HG03095 (cell line): Measurements from ENCODE around the gene TBL3.

Source experiments
- ATAC-seq: cut with Tn5 transposase; IDR thresholded peaks from one replicate; pipeline ENCODE4 v1.9.1; 2021; ENCODE audit warnings: moderate library complexity; ENCODE audit not compliant: unreplicated experiment

TBL3 gene

GRCh38 chr16:2013527-2013926 is 41.7 kb downstream of the TBL3 start:
- ATAC-seq = no peak

- no peak for ATAC-seq
Measured at GRCh38 chr16:2015117-2015946, 43.5 kb downstream of the TBL3 start.

- no peak for ATAC-seq
Measured at GRCh38 chr16:2015947-2016208, 44.0 kb downstream of the TBL3 start.

- no peak for ATAC-seq
Measured at GRCh38 chr16:2016407-2016922, 44.6 kb downstream of the TBL3 start.

GRCh38 chr16:2019518-2019920 is 47.7 kb downstream of the TBL3 start, which contains the start of gene NPW:
NPW (plus strand) TSS chr16:2019785.
- ATAC-seq = no peak

GRCh38 chr16:2019921-2020831 is 48.3 kb downstream of the TBL3 start:
- ATAC-seq = no peak

- ATAC-seq = no peak
Measured at GRCh38 chr16:2022723-2023091, 50.9 kb downstream of the TBL3 start.

GRCh38 chr16:2023092-2024031 is 51.5 kb downstream of the TBL3 start:
- ATAC-seq = no peak

GRCh38 chr16:2024032-2024420 is 52.2 kb downstream of the TBL3 start:
- ATAC-seq = no peak

GRCh38 chr16:2025251-2025650 is 53.4 kb downstream of the TBL3 start:
- ATAC-seq = no peak

GRCh38 chr16:2025878-2026460 is 54.1 kb downstream of the TBL3 start:
- no peak for ATAC-seq

- no peak for ATAC-seq
Measured at GRCh38 chr16:2026461-2027023, 54.7 kb downstream of the TBL3 start, which contains the start of gene NHERF2. NHERF2 (plus strand) TSS chr16:2026902; CDS start chr16:2027006, 104 bp downstream.

GRCh38 chr16:2027024-2028010 is 55.5 kb downstream of the TBL3 start:
- no peak for ATAC-seq

- ATAC-seq = no peak
Measured at GRCh38 chr16:2028146-2028545, 56.3 kb downstream of the TBL3 start.

- ATAC-seq = no peak
Measured at GRCh38 chr16:2028620-2029220, 56.9 kb downstream of the TBL3 start.

GRCh38 chr16:2029350-2029749 is 57.5 kb downstream of the TBL3 start:
- no peak for ATAC-seq

- ATAC-seq = no peak
Measured at GRCh38 chr16:2030036-2030435, 58.2 kb downstream of the TBL3 start.

GRCh38 chr16:2031081-2031577 is 59.3 kb downstream of the TBL3 start:
- no peak for ATAC-seq
